ENCODE data around the gene TRDMT1. TPM values are rescaled to one million over a fixed set of nuclear protein-coding genes. Genes with fewer than 3 reads are reported as not detected.

Gene TRDMT1
- total RNA-seq, 4 donors from 2014 or later = 2.7 to 9.4 (median 4.0) TPM

- no peaks in the 10 kb centered on the region for H3K9me3 ChIP-seq
- 77% methylated on average over 5 of the region's 5 CpGs for WGBS
These were observed 76.1 kb downstream of the TRDMT1 start for GRCh38 chr10:17125206-17125893.

DNA sequence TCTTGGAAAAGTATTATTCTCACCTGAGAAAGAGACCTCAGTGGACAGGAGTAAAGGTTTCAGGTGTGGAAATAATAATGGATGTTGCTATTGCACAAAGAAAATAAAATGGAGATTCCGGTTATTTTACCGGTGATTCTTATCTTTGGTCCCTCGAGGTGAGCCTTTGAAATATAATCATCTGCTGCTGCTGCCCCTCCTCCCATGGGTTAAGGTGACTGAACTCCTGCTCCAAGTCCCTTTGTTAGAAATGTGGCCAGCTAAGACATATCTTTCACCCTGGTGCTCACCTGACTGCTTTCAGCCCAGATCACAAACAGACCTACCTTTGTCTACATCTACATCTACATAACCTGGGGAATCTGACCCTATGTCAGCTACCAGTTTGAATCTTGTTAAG lies 77.5 kb downstream of the TRDMT1 start:
- no peaks in the 10 kb centered on the region for H3K27me3 ChIP-seq
- no peak for DNase-seq (ENCODE audit: low spot score in 2 of 2)
- H3K4me1 ChIP-seq = no peaks in the 10 kb centered on the region
- no peak overlapping the region for H3K27ac ChIP-seq
- 69% methylated on average over 3 of the region's 3 CpGs for WGBS
- TF ChIP-seq, protein P1, sequence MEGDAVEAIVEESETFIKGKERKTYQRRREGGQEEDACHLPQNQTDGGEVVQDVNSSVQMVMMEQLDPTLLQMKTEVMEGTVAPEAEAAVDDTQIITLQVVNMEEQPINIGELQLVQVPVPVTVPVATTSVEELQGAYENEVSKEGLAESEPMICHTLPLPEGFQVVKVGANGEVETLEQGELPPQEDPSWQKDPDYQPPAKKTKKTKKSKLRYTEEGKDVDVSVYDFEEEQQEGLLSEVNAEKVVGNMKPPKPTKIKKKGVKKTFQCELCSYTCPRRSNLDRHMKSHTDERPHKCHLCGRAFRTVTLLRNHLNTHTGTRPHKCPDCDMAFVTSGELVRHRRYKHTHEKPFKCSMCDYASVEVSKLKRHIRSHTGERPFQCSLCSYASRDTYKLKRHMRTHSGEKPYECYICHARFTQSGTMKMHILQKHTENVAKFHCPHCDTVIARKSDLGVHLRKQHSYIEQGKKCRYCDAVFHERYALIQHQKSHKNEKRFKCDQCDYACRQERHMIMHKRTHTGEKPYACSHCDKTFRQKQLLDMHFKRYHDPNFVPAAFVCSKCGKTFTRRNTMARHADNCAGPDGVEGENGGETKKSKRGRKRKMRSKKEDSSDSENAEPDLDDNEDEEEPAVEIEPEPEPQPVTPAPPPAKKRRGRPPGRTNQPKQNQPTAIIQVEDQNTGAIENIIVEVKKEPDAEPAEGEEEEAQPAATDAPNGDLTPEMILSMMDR (IDR thresholded peaks at IDR 0.05) = no peak
- TF ChIP-seq EP300 (IDR thresholded peaks at IDR 0.05) (no peak), POLR2AphosphoS5 (IDR thresholded peaks at IDR 0.05) (no peak), POLR2A (IDR thresholded peaks at IDR 0.05) (no peak)
- H3K36me3 ChIP-seq = no peaks in the 10 kb centered on the region
- no peak overlapping the region for H3K4me3 ChIP-seq
- H3K9me3 ChIP-seq = no peaks in the 10 kb centered on the region

More at GRCh38 chr10:17125206-17125893, 76.1 kb downstream of the TRDMT1 start:
- no peak for DNase-seq (ENCODE audit: low spot score in 2 of 2)
- H3K4me1 ChIP-seq = no peaks in the 10 kb centered on the region
- no peaks in the 10 kb centered on the region for H3K36me3 ChIP-seq
- no peak overlapping the region for H3K27ac ChIP-seq
- H3K27me3 ChIP-seq = no peaks in the 10 kb centered on the region
- TF ChIP-seq POLR2A (IDR thresholded peaks at IDR 0.05) (no peak), EP300 (IDR thresholded peaks at IDR 0.05) (no peak), POLR2AphosphoS5 (IDR thresholded peaks at IDR 0.05) (no peak)
- TF ChIP-seq, protein P1 (IDR thresholded peaks at IDR 0.05) = no peak
- no peak overlapping the region for H3K4me3 ChIP-seq

DNA sequence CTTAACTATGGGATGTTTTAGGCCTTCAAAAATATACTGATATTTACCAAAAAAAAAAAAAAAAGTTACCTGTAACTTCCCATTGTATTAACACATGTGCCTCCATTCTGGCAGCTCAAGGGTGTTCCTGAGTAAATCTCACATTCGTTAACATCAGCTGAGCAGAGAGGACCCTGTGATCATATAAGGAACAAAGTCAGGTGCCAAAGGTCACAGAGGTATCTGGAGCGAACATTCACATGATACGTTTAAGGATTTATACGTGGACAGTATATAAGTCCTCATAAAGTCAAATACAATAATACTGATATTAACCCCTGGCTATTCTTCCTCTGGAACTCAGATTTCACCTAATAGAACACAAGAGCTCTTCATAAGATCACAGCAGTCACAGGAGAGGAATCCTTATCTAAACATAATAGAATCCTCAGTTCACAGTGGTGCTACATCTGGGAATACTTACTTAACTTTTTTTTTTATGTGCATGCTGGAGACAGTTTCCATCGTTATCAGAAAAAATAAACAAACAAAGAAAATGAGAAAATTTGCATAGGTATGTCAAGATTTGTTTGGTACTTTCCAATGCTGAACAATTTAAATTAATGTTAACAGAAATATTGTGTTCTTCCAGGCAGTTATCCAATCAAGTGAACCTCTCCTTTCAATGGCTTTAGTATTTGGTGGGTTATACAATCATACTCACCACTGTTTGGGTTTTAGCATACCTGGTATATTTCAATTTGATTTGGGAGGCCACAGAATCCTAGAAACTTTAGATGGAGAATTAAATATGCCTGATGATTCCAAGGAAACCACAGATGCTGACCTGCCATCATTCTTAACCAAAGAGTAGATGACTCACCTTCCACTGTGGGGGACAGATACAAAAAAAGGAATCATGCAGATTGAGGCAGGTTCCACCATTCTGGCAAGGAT lies 78.5 kb downstream of the TRDMT1 start:
- TF ChIP-seq POLR2AphosphoS5 (IDR thresholded peaks at IDR 0.05) = no peak
- TF ChIP-seq EP300 (IDR thresholded peaks at IDR 0.05) = no peak
- no peak for TF ChIP-seq POLR2A (IDR thresholded peaks at IDR 0.05)
- TF ChIP-seq, protein P1 (IDR thresholded peaks at IDR 0.05) = no peak
- Histone ChIP-seq H3K9me3 (no peaks in the 10 kb centered on the region), H3K4me3 (no peak overlapping the region), H3K27me3 (no peaks in the 10 kb centered on the region), H3K27ac (no peak overlapping the region), H3K36me3 (no peaks in the 10 kb centered on the region), H3K4me1 (no peaks in the 10 kb centered on the region)
- 70% methylated on average over 5 of the region's 5 CpGs for WGBS
- no peak for DNase-seq (ENCODE audit: low spot score in 2 of 2)

DNA sequence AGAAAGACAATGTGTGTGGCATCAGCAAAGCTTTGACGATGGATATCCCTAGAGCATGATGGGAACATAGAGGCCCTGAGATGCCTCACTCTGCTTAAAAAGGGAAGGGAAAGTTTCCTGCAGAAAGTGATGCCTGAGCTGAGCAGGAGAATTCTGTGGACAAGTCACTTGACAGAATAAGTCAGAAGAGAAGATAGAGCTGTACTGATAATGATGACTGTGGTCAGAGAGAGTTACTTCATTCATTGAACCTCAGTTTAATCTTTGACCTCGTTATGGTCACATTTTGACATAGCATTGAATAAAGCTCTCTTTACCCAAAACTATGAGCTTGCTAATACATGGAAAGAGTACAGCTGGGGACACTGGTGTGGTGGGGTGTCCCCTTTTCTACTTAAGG lies 79.4 kb downstream of the TRDMT1 start:
- H3K27me3 ChIP-seq = no peaks in the 10 kb centered on the region
- no peaks in the 10 kb centered on the region for H3K4me1 ChIP-seq
- TF ChIP-seq EP300 (IDR thresholded peaks at IDR 0.05) = no peak
- no peak for TF ChIP-seq POLR2AphosphoS5 (IDR thresholded peaks at IDR 0.05)
- TF ChIP-seq, protein P1 (IDR thresholded peaks at IDR 0.05) = no peak
- no peak for TF ChIP-seq POLR2A (IDR thresholded peaks at IDR 0.05)
- no peaks in the 10 kb centered on the region for H3K9me3 ChIP-seq
- H3K36me3 ChIP-seq = no peaks in the 10 kb centered on the region
- no peak overlapping the region for H3K4me3 ChIP-seq
- DNase-seq (ENCODE audit: low spot score in 2 of 2) = no peak
- no peak overlapping the region for H3K27ac ChIP-seq
- WGBS = 79% methylated on average over 2 of the region's 2 CpGs

- 79% methylated on average over 3 of the region's 3 CpGs for WGBS
- no peak for TF ChIP-seq POLR2A (IDR thresholded peaks at IDR 0.05)
- TF ChIP-seq, protein P1 (IDR thresholded peaks at IDR 0.05) = no peak
- no peak for TF ChIP-seq POLR2AphosphoS5 (IDR thresholded peaks at IDR 0.05)
- TF ChIP-seq EP300 (IDR thresholded peaks at IDR 0.05) = no peak
These were observed 80.8 kb downstream of the TRDMT1 start for GRCh38 chr10:17120694-17121093.

More at GRCh38 chr10:17120694-17121093, 80.8 kb downstream of the TRDMT1 start:
- Histone ChIP-seq H3K4me3 (no peak overlapping the region), H3K27me3 (no peaks in the 10 kb centered on the region), H3K36me3 (no peaks in the 10 kb centered on the region), H3K27ac (no peak overlapping the region), H3K9me3 (no peaks in the 10 kb centered on the region), H3K4me1 (no peaks in the 10 kb centered on the region)
- DNase-seq (ENCODE audit: low spot score in 2 of 2) = no peak

Measured in suprapubic skin (tissue), 4 donors.